RWPE2 (cell line): Measurements from ENCODE around the gene PBX1.

Experiments used
- ATAC-seq: fragments of 200-7000 bp; cut with Tn5 transposase; 3 replicates; pipeline ENCODE4 v1.9.1; 2021; ENCODE audit warnings: low read depth
- DNase-seq: peaks from one replicate; pipeline ENCODE4 v3.0.0-alpha.2; 2020; ENCODE audit warnings: low spot score
- H3K27ac ChIP-seq: fragments of 450-650 bp; 2 replicates; pipeline ENCODE4 v1.5.1; 2017; ENCODE audit warnings: mild to moderate bottlenecking; ENCODE audit not compliant: poor library complexity, severe bottlenecking
- H3K27me3 ChIP-seq: fragments of 250-450 bp; sonication (Bioruptor Pico); 2 replicates; pipeline ENCODE4 v1.5.1; 2021; ENCODE audit warnings: mild to moderate bottlenecking, moderate library complexity; ENCODE audit not compliant: insufficient read depth, poor library complexity, severe bottlenecking
- H3K36me3 ChIP-seq: fragments of 250-450 bp; sonication (Bioruptor Pico); 2 replicates; pipeline ENCODE4 v1.5.1; 2020; ENCODE audit warnings: low read depth, mild to moderate bottlenecking, moderate library complexity
- H3K4me1 ChIP-seq: fragments of 250-450 bp; sonication (Bioruptor Pico); 2 replicates; pipeline ENCODE4 v1.5.1; 2021; ENCODE audit warnings: mild to moderate bottlenecking, moderate library complexity; ENCODE audit not compliant: insufficient read depth, poor library complexity, severe bottlenecking
- H3K4me3 ChIP-seq: fragments of 250-450 bp; sonication (Bioruptor Pico); 2 replicates; pipeline ENCODE4 v1.5.1; 2021; ENCODE audit warnings: mild to moderate bottlenecking, moderate library complexity; ENCODE audit not compliant: severe bottlenecking
- H3K9me3 ChIP-seq: fragments of 250-450 bp; sonication (Bioruptor Pico); 2 replicates; pipeline ENCODE4 v1.5.1; 2021; ENCODE audit warnings: mild to moderate bottlenecking, moderate library complexity; ENCODE audit not compliant: severe bottlenecking
- TF ChIP-seq, protein P1 (sequence below): fragments of 450-650 bp; IDR thresholded peaks from one replicate; pipeline ENCODE4 v1.5.1; 2017; ENCODE audit warnings: mild to moderate bottlenecking, moderate library complexity; ENCODE audit not compliant: poor library complexity, severe bottlenecking

The PBX1 gene

DNA sequence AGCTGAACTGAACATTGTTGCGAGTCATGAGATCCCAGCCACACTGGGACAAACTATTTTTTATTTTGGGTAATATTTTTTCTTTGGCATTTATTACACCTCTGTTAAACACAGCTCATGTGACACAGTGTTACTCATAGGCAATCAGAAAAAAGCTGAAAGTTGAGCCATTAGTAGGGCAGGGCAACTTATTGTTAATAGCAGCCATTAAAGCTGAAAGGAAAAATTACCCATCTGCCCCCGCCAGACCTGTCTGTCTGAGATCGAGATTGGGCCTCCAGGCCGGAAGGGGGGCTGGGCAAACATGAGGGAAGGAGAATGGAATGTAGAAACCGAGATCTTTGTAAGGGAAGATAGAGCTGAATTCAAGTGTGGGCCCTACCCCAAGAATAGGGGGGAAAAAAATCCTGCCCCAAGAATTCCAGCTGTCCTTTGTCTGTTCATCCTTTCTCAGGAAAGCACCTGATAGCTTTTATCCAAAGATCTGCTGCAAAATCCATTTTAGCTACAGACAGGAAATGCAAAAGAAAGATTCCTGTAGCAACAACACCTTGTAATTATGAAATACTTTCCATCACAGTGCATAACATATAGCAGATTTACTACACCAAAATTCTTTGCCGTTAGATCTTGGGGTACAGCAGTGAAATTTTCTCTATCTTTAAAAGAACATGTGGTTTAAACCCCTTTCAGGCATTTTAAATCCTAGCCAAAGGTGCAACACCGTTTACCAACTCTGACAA lies 212.8 kb downstream of the PBX1 start:
- Histone ChIP-seq H3K4me1 (peaks cover 42% of the 10 kb centered on the region), H3K27ac (peak overlapping the region; percentile 96), H3K36me3 (no peaks in the 10 kb centered on the region), H3K9me3 (no peaks in the 10 kb centered on the region), H3K27me3 (no peaks in the 10 kb centered on the region), H3K4me3 (no peak overlapping the region)
- peak; percentile 76 for DNase-seq
- TF ChIP-seq, protein P1, sequence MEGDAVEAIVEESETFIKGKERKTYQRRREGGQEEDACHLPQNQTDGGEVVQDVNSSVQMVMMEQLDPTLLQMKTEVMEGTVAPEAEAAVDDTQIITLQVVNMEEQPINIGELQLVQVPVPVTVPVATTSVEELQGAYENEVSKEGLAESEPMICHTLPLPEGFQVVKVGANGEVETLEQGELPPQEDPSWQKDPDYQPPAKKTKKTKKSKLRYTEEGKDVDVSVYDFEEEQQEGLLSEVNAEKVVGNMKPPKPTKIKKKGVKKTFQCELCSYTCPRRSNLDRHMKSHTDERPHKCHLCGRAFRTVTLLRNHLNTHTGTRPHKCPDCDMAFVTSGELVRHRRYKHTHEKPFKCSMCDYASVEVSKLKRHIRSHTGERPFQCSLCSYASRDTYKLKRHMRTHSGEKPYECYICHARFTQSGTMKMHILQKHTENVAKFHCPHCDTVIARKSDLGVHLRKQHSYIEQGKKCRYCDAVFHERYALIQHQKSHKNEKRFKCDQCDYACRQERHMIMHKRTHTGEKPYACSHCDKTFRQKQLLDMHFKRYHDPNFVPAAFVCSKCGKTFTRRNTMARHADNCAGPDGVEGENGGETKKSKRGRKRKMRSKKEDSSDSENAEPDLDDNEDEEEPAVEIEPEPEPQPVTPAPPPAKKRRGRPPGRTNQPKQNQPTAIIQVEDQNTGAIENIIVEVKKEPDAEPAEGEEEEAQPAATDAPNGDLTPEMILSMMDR = no peak
- peak; percentile 64 for ATAC-seq

DNA sequence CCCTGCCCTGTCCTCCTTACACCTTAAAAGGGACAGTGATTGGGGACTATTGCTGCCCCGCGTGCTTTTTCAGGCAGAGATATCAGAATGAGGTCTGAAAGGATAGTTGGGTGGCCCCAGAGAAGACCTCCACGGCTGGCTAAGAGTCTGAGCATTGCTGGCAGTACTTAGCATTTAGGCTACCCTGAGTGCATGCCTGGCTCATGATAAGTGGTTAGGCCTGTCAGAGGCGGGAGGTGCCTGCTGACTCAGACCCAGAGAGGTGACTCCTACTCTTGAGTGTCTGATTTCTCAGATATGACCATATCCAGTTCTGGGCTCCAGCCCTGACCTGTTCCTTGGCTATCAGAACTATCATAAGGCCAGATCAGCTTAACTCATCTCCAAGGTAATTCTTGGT lies 213.7 kb downstream of the PBX1 start:
- TF ChIP-seq, protein P1 = no peak
- ATAC-seq (peak; percentile 98), DNase-seq (peak; percentile 94)
- H3K9me3 ChIP-seq = no peaks in the 10 kb centered on the region
- H3K27me3 ChIP-seq = no peaks in the 10 kb centered on the region
- peak overlapping the region; percentile 96 for H3K27ac ChIP-seq
- H3K36me3 ChIP-seq = no peaks in the 10 kb centered on the region
- H3K4me1 ChIP-seq = peaks cover 33% of the 10 kb centered on the region
- no peak overlapping the region for H3K4me3 ChIP-seq

DNA sequence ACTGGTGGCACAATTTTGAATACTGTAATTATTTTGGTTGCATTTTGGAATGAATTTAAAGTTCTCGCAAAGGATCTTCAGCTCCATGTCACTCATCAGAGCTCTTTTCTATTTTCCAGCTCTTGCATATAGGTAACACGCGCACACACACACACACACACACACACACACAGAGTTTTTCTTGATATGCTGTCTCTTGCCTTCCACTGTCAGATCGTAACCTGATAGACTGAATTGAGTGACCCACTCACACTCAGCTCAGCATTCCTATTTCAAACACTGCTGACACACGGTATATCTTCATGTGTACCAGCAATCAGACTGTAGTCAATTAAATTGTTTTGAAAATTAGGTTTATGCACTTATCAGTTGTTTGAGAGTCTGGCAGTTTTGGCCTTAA lies 214.1 kb downstream of the PBX1 start:
- no peaks in the 10 kb centered on the region for H3K9me3 ChIP-seq
- no peaks in the 10 kb centered on the region for H3K36me3 ChIP-seq
- H3K4me3 ChIP-seq = no peak overlapping the region
- H3K4me1 ChIP-seq = peaks cover 29% of the 10 kb centered on the region
- H3K27me3 ChIP-seq = no peaks in the 10 kb centered on the region
- TF ChIP-seq, protein P1 = no peak
- no peak for ATAC-seq
- peak overlapping the region; percentile 96 for H3K27ac ChIP-seq
- no peak for DNase-seq

DNA sequence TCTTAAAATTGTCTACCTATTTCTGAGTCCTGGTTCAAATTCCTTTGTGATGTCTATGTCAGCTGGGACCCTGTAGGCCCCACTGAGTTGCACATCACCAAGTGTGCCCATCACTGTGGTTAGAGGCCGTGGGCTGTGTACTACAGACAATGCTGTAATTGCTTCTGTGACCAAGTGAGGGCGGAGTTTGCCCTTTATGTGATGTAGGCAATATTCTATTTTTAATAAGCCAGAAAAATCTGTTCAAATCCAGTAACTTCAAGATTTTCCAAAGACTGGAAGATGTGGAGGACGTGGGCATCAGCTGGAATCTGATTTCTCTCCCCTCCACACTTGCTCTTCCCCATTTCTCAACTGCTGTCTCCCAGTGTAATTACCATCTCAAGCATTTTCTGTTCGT lies 215.4 kb downstream of the PBX1 start:
- no peak for DNase-seq
- no peak overlapping the region for H3K4me3 ChIP-seq
- TF ChIP-seq, protein P1 = no peak
- H3K27me3 ChIP-seq = no peaks in the 10 kb centered on the region
- H3K9me3 ChIP-seq = no peaks in the 10 kb centered on the region
- H3K36me3 ChIP-seq = no peaks in the 10 kb centered on the region
- peaks cover 27% of the 10 kb centered on the region for H3K4me1 ChIP-seq
- no peak for ATAC-seq
- H3K27ac ChIP-seq = no peak overlapping the region

DNA sequence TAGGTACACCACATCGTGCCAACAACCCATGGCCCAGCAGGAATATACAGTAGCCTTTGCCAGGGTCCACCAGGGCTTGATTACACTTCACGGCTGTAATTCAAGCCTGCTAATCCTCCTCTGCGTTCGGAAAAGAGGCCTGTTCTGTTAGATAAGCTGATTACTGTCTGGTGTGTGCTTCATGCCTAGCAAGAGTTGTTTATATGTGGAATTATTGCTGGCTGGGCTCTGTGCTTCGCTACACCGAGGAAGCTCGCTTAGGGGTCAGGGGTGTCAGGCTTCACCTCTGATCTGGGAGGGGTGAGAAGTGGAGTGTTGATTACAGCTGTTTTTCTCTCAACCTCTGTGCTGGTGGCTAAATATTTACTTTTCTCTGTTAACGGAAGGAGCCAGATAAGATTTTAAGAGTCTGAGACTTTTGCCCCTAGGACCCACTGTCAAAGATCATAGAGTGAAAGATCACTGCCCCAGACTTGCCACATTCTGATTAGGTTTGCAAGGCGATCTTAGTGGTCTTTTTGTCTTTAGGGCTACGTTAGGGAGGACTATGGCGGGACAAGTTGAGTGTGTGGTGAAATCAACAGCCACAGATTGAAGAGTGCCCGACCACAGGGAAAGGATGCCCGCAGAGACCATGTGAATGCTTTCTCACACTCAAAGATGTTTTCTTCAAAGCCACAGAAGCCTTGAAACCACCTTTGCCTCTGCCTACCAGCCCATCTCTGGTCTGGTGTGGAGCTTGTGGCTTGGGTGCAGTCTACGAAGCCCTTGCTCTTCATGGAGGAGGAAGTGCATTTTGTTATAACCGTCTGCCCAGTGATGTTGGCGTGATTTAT lies 216.1 kb downstream of the PBX1 start:
- ATAC-seq (no peak), DNase-seq (no peak)
- no peaks in the 10 kb centered on the region for H3K27me3 ChIP-seq
- TF ChIP-seq, protein P1 = no peak
- H3K4me3 ChIP-seq = no peak overlapping the region
- H3K27ac ChIP-seq = no peak overlapping the region
- no peaks in the 10 kb centered on the region for H3K36me3 ChIP-seq
- peaks cover 27% of the 10 kb centered on the region for H3K4me1 ChIP-seq
- H3K9me3 ChIP-seq = no peaks in the 10 kb centered on the region
